ENCODE results near the gene PKHD1.
"Not testable (repeated sequence)": the region's sequence is repeated elsewhere in the genome, so short reads cannot be mapped to it uniquely, and the experiment has no call there.

The PKHD1 gene

GRCh38 chr6:51986864-51987263 is 100.5 kb downstream of the PKHD1 start:
- DNase-seq, result no peak

- no peak for DNase-seq
Measured at GRCh38 chr6:51983564-51983963, 103.8 kb downstream of the PKHD1 start.

GRCh38 chr6:51982695-51983094 is 104.7 kb downstream of the PKHD1 start:
- not testable (repeated sequence) for DNase-seq

- no peak for DNase-seq
Measured at GRCh38 chr6:51976374-51976773, 111.0 kb downstream of the PKHD1 start.

- DNase-seq, result no peak
Measured at GRCh38 chr6:51972659-51973058, 114.8 kb downstream of the PKHD1 start.

- DNase-seq, result no peak
Measured at GRCh38 chr6:51968265-51968664, 119.1 kb downstream of the PKHD1 start.

- DNase-seq, result no peak
Measured at GRCh38 chr6:51965222-51965801, 122.1 kb downstream of the PKHD1 start.

GRCh38 chr6:51963980-51964379 is 123.4 kb downstream of the PKHD1 start:
- DNase-seq, result no peak

GRCh38 chr6:51962354-51962753 is 125.1 kb downstream of the PKHD1 start:
- no peak for DNase-seq

- DNase-seq, result no peak
Measured at GRCh38 chr6:51960419-51960818, 127.0 kb downstream of the PKHD1 start.

GRCh38 chr6:51959744-51960383 is 127.5 kb downstream of the PKHD1 start:
- DNase-seq, result no peak

- DNase-seq, result no peak
Measured at GRCh38 chr6:51954681-51955080, 132.7 kb downstream of the PKHD1 start.

- no peak for DNase-seq
Measured at GRCh38 chr6:51953246-51953645, 134.2 kb downstream of the PKHD1 start.

- DNase-seq, result no peak
Measured at GRCh38 chr6:51951924-51952323, 135.5 kb downstream of the PKHD1 start.

- no peak for DNase-seq
Measured at GRCh38 chr6:51949526-51949925, 137.9 kb downstream of the PKHD1 start.

GRCh38 chr6:51939695-51940094 is 147.7 kb downstream of the PKHD1 start:
- not testable (repeated sequence) for DNase-seq

GRCh38 chr6:51936531-51937290 is 150.7 kb downstream of the PKHD1 start:
- DNase-seq, result no peak

GRCh38 chr6:51934098-51934497 is 153.3 kb downstream of the PKHD1 start:
- DNase-seq, result no peak

GRCh38 chr6:51932956-51933355 is 154.5 kb downstream of the PKHD1 start:
- DNase-seq, result no peak

GRCh38 chr6:51930602-51931001 is 156.8 kb downstream of the PKHD1 start:
- DNase-seq, result no peak

- no peak for DNase-seq
Measured at GRCh38 chr6:51929934-51930574, 157.4 kb downstream of the PKHD1 start.

- no peak for DNase-seq
Measured at GRCh38 chr6:51928320-51928719, 159.1 kb downstream of the PKHD1 start.

- DNase-seq, result no peak
Measured at GRCh38 chr6:51927450-51927849, 160.0 kb downstream of the PKHD1 start.

- DNase-seq, result no peak
Measured at GRCh38 chr6:51926125-51926524, 161.3 kb downstream of the PKHD1 start.
